ENCODE results near the gene ENTHD1.

DNA sequence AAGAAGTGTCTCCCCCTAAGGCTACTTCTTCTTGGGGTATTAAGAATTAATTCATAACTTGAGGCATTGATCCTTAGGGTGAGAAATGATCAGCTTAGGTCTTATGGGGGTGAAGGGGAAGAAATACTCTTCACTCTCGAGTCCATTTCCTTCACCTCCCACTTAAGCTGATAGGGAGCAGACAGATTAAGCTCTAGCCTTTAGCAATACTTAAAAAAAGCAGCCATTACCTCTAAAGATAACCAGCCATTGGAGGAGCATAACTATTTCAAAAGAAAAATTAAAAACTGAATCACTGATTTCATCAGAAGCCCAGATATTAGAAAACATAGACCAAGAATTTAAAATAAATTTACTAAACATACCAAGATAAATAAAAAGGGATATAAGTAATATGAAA is 60.5 kb downstream of the ENTHD1 start:
- TF ChIP-seq EP300 (IDR thresholded peaks at IDR 0.05) (no peak), POLR2A (IDR thresholded peaks at IDR 0.05) (no peak), POLR2AphosphoS5 (IDR thresholded peaks at IDR 0.05) (no peak)
- TF ChIP-seq, protein P1, sequence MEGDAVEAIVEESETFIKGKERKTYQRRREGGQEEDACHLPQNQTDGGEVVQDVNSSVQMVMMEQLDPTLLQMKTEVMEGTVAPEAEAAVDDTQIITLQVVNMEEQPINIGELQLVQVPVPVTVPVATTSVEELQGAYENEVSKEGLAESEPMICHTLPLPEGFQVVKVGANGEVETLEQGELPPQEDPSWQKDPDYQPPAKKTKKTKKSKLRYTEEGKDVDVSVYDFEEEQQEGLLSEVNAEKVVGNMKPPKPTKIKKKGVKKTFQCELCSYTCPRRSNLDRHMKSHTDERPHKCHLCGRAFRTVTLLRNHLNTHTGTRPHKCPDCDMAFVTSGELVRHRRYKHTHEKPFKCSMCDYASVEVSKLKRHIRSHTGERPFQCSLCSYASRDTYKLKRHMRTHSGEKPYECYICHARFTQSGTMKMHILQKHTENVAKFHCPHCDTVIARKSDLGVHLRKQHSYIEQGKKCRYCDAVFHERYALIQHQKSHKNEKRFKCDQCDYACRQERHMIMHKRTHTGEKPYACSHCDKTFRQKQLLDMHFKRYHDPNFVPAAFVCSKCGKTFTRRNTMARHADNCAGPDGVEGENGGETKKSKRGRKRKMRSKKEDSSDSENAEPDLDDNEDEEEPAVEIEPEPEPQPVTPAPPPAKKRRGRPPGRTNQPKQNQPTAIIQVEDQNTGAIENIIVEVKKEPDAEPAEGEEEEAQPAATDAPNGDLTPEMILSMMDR (IDR thresholded peaks at IDR 0.05): no peak

Measured in stomach (tissue), 4 donors.